HEK293T (cell line): ENCODE data around the gene INTS13.

ENCODE experiments used
- ARNT ChIP-seq: fragments of 450-650 bp; IDR thresholded peaks from 2 replicates; pipeline ENCODE4 v1.6.1; 2017; ENCODE audit warnings: mild to moderate bottlenecking
- BHLHE40 ChIP-seq: fragments of 450-650 bp; IDR thresholded peaks from 2 replicates; pipeline ENCODE4 v1.6.1; 2016; ENCODE audit warnings: mild to moderate bottlenecking, moderate library complexity, borderline replicate concordance
- CTBP1 ChIP-seq: fragments of 450-650 bp; IDR thresholded peaks from 2 replicates; pipeline ENCODE4 v1.6.1; 2016; ENCODE audit warnings: borderline replicate concordance
- FOXK2 ChIP-seq: fragments of 450-650 bp; IDR thresholded peaks from 2 replicates; pipeline ENCODE4 v1.6.1; 2016; ENCODE audit warnings: mild to moderate bottlenecking
- FOXM1 ChIP-seq: fragments of 450-650 bp; IDR thresholded peaks from 2 replicates; pipeline ENCODE4 v1.6.1; 2017; ENCODE audit warnings: mild to moderate bottlenecking, borderline replicate concordance
- HDGF ChIP-seq: fragments of 450-650 bp; IDR thresholded peaks from 2 replicates; pipeline ENCODE4 v1.6.1; 2017; ENCODE audit warnings: antibody characterized with exemption, borderline replicate concordance
- NFRKB ChIP-seq: fragments of 450-650 bp; IDR thresholded peaks from 2 replicates; pipeline ENCODE4 v1.6.1; 2016; ENCODE audit warnings: mild to moderate bottlenecking, moderate library complexity
- SP1 ChIP-seq: fragments of 450-650 bp; IDR thresholded peaks from 2 replicates; pipeline ENCODE4 v1.6.1; 2017
- SUZ12 ChIP-seq: fragments of 450-650 bp; IDR thresholded peaks from 2 replicates; pipeline ENCODE4 v1.6.1; 2016; ENCODE audit warnings: mild to moderate bottlenecking
- TARDBP ChIP-seq: fragments of 450-650 bp; IDR thresholded peaks from 2 replicates; pipeline ENCODE4 v1.6.1; 2016
- ZNF384 ChIP-seq: fragments of 450-650 bp; IDR thresholded peaks from 2 replicates; pipeline ENCODE4 v1.6.1; 2016

- TF ChIP-seq SP1, result no peak
- no peak for TF ChIP-seq NFRKB
- no peak for TF ChIP-seq SUZ12
- no peak for TF ChIP-seq BHLHE40
- no peak for TF ChIP-seq ARNT
- TF ChIP-seq TARDBP, result no peak
- TF ChIP-seq CTBP1, result no peak
- TF ChIP-seq FOXM1, result no peak
- no peak for TF ChIP-seq FOXK2
- no peak for TF ChIP-seq ZNF384
- no peak for TF ChIP-seq HDGF
These were observed 45.1 kb upstream of the INTS13 start for GRCh38 chr12:26982866-26983265.
